Osteocyte (in vitro differentiated cells): ENCODE data around the gene MICU1. TPM values are rescaled to one million over a fixed set of nuclear protein-coding genes. Genes with fewer than 3 reads are reported as not detected.

ENCODE experiments used
- DNase-seq: peaks from one replicate; pipeline ENCODE4 v3.0.0; 2021; ENCODE audit warnings: mixed read lengths; ENCODE audit not compliant: unreplicated experiment; ENCODE audit errors: extremely low spot score
- H3K27ac Mint-ChIP-seq: one replicate; pipeline ENCODE4 v1.8.0; 2021; ENCODE audit warnings: mild to moderate bottlenecking, mixed read lengths; ENCODE audit not compliant: unreplicated experiment
- H3K27me3 Mint-ChIP-seq: one replicate; pipeline ENCODE4 v1.8.0; 2021; ENCODE audit warnings: mixed read lengths; ENCODE audit not compliant: unreplicated experiment
- H3K36me3 Mint-ChIP-seq: one replicate; pipeline ENCODE4 v1.8.0; 2021; ENCODE audit warnings: mixed read lengths; ENCODE audit not compliant: unreplicated experiment
- H3K4me1 Mint-ChIP-seq: one replicate; pipeline ENCODE4 v1.8.0; 2021; ENCODE audit warnings: mixed read lengths; ENCODE audit not compliant: unreplicated experiment
- H3K4me3 Mint-ChIP-seq: one replicate; pipeline ENCODE4 v1.8.0; 2021; ENCODE audit warnings: mild to moderate bottlenecking, moderate library complexity, mixed read lengths; ENCODE audit not compliant: unreplicated experiment
- H3K9me3 Mint-ChIP-seq: one replicate; pipeline ENCODE4 v1.8.0; 2021; ENCODE audit warnings: mixed read lengths; ENCODE audit not compliant: unreplicated experiment
- total RNA-seq: library from RNA; stranded (reverse); gene quantifications from 2 replicates; pipeline ENCODE4 v1.2.1, GENCODE V29; 2021
- TF ChIP-seq, protein P1 (sequence below): fragments of 200-600 bp; sonication (generic); IDR thresholded peaks from 2 replicates; pipeline ENCODE4 v1.5.0; 2021; ENCODE audit warnings: antibody characterized with exemption, mild to moderate bottlenecking, moderate library complexity

MICU1 gene
- total RNA-seq, 1 donor from 2014 or later = 58.9 TPM

- H3K27ac Mint-ChIP-seq = no peak overlapping the region
- TF ChIP-seq, protein P1, sequence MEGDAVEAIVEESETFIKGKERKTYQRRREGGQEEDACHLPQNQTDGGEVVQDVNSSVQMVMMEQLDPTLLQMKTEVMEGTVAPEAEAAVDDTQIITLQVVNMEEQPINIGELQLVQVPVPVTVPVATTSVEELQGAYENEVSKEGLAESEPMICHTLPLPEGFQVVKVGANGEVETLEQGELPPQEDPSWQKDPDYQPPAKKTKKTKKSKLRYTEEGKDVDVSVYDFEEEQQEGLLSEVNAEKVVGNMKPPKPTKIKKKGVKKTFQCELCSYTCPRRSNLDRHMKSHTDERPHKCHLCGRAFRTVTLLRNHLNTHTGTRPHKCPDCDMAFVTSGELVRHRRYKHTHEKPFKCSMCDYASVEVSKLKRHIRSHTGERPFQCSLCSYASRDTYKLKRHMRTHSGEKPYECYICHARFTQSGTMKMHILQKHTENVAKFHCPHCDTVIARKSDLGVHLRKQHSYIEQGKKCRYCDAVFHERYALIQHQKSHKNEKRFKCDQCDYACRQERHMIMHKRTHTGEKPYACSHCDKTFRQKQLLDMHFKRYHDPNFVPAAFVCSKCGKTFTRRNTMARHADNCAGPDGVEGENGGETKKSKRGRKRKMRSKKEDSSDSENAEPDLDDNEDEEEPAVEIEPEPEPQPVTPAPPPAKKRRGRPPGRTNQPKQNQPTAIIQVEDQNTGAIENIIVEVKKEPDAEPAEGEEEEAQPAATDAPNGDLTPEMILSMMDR = no peak
- H3K4me3 Mint-ChIP-seq = no peak overlapping the region
- no peaks in the 10 kb centered on the region for H3K27me3 Mint-ChIP-seq
- no peak for DNase-seq
- peaks cover 23% of the 10 kb centered on the region for H3K36me3 Mint-ChIP-seq
- H3K4me1 Mint-ChIP-seq = peaks cover 10% of the 10 kb centered on the region
- peaks cover 13% of the 10 kb centered on the region for H3K9me3 Mint-ChIP-seq
Observed at GRCh38 chr10:72511459-72511858, 114.4 kb downstream of the MICU1 start.

- Mint-ChIP-seq H3K27me3 (no peaks in the 10 kb centered on the region), H3K9me3 (peaks cover 19% of the 10 kb centered on the region), H3K27ac (no peak overlapping the region), H3K4me1 (peaks cover 10% of the 10 kb centered on the region), H3K4me3 (no peak overlapping the region), H3K36me3 (peaks cover 23% of the 10 kb centered on the region)
- DNase-seq = no peak
- TF ChIP-seq, protein P1 = no peak
Observed at GRCh38 chr10:72509941-72510340, 115.9 kb downstream of the MICU1 start.

DNA sequence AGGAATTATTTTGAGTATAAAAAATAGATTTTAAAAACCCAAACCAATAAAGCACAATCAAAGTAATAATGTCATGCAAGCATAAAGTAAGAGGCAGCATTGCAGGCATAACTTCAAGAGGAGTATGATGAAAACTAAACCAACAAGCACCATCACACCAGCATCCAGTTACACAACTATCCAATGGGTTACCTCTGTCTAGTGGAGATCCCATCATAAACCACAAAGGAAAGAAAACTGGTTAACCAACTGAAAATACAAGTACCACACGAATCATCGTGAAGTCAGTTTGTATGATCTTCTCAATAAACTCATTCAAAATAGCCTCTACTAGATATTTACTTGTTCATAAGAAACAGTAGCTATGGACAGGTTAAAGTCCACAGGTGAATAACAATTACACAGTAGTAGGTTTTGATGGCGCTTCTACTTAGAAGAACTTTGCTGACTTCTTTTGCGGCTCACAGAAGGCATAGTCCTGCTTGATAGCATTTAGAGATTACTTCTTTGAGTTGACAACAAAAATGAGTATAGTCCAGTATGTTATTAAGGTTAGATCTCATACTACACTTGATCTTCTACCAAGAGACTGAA lies 116.6 kb downstream of the MICU1 start:
- H3K27ac Mint-ChIP-seq = no peak overlapping the region

DNA sequence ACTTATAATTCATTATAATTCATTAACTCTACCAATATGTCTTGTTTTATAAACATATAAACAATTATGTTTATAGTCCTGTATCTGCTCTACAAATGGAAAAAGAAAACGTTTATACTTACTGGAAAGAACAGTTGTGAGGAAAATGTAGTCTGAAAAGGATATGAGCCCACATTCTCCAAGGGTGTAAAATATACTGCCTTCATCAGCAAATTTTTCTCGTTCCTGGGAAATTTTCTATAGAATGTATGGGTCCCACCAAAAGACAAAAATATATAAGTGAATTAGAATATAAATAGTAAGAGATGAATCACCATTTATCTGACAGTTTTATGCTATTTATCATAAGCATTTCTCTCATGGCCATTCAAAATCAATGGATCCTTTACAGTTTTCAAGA lies 117.8 kb downstream of the MICU1 start:
- Mint-ChIP-seq H3K27me3 (no peaks in the 10 kb centered on the region), H3K36me3 (peaks cover 23% of the 10 kb centered on the region), H3K9me3 (peaks cover 16% of the 10 kb centered on the region), H3K4me3 (no peak overlapping the region), H3K27ac (no peak overlapping the region), H3K4me1 (peaks cover 18% of the 10 kb centered on the region)
- TF ChIP-seq, protein P1 = no peak
- no peak for DNase-seq

More for the DNA sequence above, 116.6 kb downstream of the MICU1 start:
- no peak overlapping the region for H3K4me3 Mint-ChIP-seq
- no peak for DNase-seq
- H3K27me3 Mint-ChIP-seq = no peaks in the 10 kb centered on the region
- TF ChIP-seq, protein P1 = no peak
- peaks cover 10% of the 10 kb centered on the region for H3K4me1 Mint-ChIP-seq
- peaks cover 23% of the 10 kb centered on the region for H3K36me3 Mint-ChIP-seq
- peaks cover 17% of the 10 kb centered on the region for H3K9me3 Mint-ChIP-seq

DNA sequence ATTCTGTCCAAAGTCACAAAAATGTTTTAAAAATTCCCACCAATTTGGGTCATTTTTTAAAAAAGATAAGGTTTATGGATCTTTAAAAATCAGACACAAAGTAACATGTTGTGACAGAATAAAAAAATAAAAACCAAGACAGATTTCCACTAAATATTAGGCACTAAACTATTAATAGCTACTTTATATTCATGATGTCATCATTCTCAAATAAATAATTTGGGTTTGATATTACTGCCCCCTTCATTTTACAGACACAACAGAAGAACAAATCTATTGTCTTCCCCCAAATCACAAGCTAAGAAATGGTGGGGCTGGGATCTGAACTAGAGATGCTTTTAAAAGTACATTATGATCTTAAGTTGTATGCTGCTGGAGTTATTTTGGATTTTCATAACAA lies 119.4 kb downstream of the MICU1 start:
- no peak overlapping the region for H3K27ac Mint-ChIP-seq
- TF ChIP-seq, protein P1 = no peak
- DNase-seq = no peak
- peaks cover 22% of the 10 kb centered on the region for H3K36me3 Mint-ChIP-seq
- H3K9me3 Mint-ChIP-seq = peaks cover 16% of the 10 kb centered on the region
- no peaks in the 10 kb centered on the region for H3K27me3 Mint-ChIP-seq
- no peak overlapping the region for H3K4me3 Mint-ChIP-seq
- peaks cover 23% of the 10 kb centered on the region for H3K4me1 Mint-ChIP-seq
